ENCODE measurements around the gene FRMD4A.

The FRMD4A gene

DNA sequence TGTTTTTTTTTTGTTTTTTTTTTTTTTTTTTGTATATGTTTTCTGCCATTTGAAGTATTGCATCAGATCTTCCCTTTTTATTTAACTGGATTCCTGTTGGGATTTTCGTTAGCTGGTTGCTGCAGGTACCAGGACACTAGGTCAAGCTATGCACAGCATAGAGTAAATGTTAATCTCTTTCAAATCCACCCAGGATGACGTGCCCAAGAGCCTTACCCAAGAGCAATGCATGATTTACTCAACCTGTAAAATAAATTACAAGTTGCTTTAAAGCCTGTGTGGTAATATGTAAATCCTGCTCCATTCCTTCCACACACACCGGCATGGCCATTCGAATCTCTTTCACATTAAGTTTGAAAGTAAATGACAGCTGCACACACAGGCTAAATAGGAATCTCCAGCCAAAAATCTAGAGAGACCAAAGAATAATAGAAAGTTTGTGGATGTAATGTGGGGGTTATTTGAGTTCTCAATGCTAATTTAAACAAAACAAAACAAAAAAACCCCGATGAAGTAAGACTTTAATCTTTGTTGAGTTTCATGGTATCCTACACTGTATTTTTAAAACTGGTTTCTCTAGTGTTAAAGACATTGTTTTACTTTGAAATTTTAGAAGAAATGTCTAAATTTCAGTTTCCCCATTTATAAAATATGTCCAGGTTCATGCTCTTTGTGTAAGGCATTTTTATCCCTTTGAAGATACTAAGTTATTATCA, 167.9 kb downstream of the FRMD4A start:
- no peak overlapping the region for H3K27ac ChIP-seq (ENCODE audit: insufficient read depth, low read length, poor library complexity, severe bottlenecking)
- peaks cover 3% of the 10 kb centered on the region for H3K27me3 ChIP-seq (replicated peaks; ENCODE audit: control insufficient read depth, insufficient read depth, low read length, poor library complexity, severe bottlenecking)
- no peak overlapping the region for H3K4me3 ChIP-seq (ENCODE audit: insufficient read depth, low read depth, low read length, poor library complexity, severe bottlenecking)
- H3K9me3 ChIP-seq (ENCODE audit: control insufficient read depth, low read length): no peaks in the 10 kb centered on the region
- no peaks in the 10 kb centered on the region for H3K4me1 ChIP-seq (ENCODE audit: control insufficient read depth, insufficient read depth, low read length, poor library complexity, severe bottlenecking)
- no peaks in the 10 kb centered on the region for H3K36me3 ChIP-seq (ENCODE audit: control insufficient read depth, insufficient read depth, low read length)
- DNase-seq: no peak

- DNase-seq: no peak
- no peak overlapping the region for H3K27ac ChIP-seq (ENCODE audit: insufficient read depth, low read length, poor library complexity, severe bottlenecking)
- H3K36me3 ChIP-seq (ENCODE audit: control insufficient read depth, insufficient read depth, low read length): no peaks in the 10 kb centered on the region
- peaks cover 3% of the 10 kb centered on the region for H3K27me3 ChIP-seq (replicated peaks; ENCODE audit: control insufficient read depth, insufficient read depth, low read length, poor library complexity, severe bottlenecking)
- H3K4me3 ChIP-seq (ENCODE audit: insufficient read depth, low read depth, low read length, poor library complexity, severe bottlenecking): no peak overlapping the region
- no peaks in the 10 kb centered on the region for H3K4me1 ChIP-seq (ENCODE audit: control insufficient read depth, insufficient read depth, low read length, poor library complexity, severe bottlenecking)
- H3K9me3 ChIP-seq (ENCODE audit: control insufficient read depth, low read length): no peaks in the 10 kb centered on the region
These were observed 168.7 kb downstream of the FRMD4A start for GRCh38 chr10:14162061-14162460.

GRCh38 chr10:14160299-14160698, 170.4 kb downstream of the FRMD4A start:
- Histone ChIP-seq H3K4me3 (ENCODE audit: insufficient read depth, low read depth, low read length, poor library complexity, severe bottlenecking) (no peak overlapping the region), H3K9me3 (ENCODE audit: control insufficient read depth, low read length) (no peaks in the 10 kb centered on the region), H3K4me1 (ENCODE audit: control insufficient read depth, insufficient read depth, low read length, poor library complexity, severe bottlenecking) (no peaks in the 10 kb centered on the region), H3K27me3 (replicated peaks; ENCODE audit: control insufficient read depth, insufficient read depth, low read length, poor library complexity, severe bottlenecking) (no peaks in the 10 kb centered on the region), H3K27ac (ENCODE audit: insufficient read depth, low read length, poor library complexity, severe bottlenecking) (no peak overlapping the region), H3K36me3 (ENCODE audit: control insufficient read depth, insufficient read depth, low read length) (no peaks in the 10 kb centered on the region)
- DNase-seq: no peak

DNA sequence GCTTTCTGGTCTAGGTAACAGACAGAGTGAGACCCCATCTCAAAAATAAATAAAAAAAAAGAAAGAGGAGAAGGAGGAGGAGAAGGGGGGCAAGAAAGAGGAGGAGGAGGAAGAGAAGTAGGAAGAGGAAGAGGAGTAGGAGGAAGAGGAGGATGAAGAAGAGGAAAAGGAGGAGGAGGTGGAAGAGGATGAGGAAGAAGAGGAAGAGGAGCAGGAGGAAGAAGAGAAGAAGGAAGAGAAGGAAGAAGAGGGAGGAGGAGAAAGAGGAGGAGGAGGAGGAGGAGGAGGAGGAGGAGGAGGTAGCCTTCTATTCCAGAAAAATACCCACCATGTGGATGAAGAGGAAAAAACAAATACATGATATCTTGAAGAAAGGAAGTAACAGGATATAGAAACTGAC, 172.1 kb downstream of the FRMD4A start:
- no peak overlapping the region for H3K4me3 ChIP-seq (ENCODE audit: insufficient read depth, low read depth, low read length, poor library complexity, severe bottlenecking)
- no peak overlapping the region for H3K27ac ChIP-seq (ENCODE audit: insufficient read depth, low read length, poor library complexity, severe bottlenecking)
- no peak for DNase-seq
- H3K9me3 ChIP-seq (ENCODE audit: control insufficient read depth, low read length): no peaks in the 10 kb centered on the region
- H3K4me1 ChIP-seq (ENCODE audit: control insufficient read depth, insufficient read depth, low read length, poor library complexity, severe bottlenecking): no peaks in the 10 kb centered on the region
- no peaks in the 10 kb centered on the region for H3K36me3 ChIP-seq (ENCODE audit: control insufficient read depth, insufficient read depth, low read length)
- H3K27me3 ChIP-seq (replicated peaks; ENCODE audit: control insufficient read depth, insufficient read depth, low read length, poor library complexity, severe bottlenecking): no peaks in the 10 kb centered on the region

DNA sequence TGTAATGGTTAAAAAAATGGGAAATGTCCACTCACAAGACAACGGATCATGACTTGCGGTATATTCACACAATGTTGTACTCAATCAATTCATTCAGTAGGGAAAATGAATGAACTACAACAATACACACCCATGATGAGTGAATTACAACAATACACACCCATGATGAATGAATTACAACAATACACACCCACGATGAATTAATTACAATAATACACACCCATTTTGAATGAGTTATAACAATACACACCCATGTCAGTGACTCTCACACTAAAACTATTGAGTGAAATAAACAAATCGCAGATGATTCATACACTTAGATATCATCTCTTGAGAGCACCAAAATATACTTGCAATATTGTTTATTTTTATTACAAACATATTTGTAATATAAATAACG, 174.6 kb downstream of the FRMD4A start:
- Histone ChIP-seq H3K9me3 (ENCODE audit: control insufficient read depth, low read length) (no peaks in the 10 kb centered on the region), H3K4me1 (ENCODE audit: control insufficient read depth, insufficient read depth, low read length, poor library complexity, severe bottlenecking) (no peaks in the 10 kb centered on the region), H3K27ac (ENCODE audit: insufficient read depth, low read length, poor library complexity, severe bottlenecking) (no peak overlapping the region), H3K36me3 (ENCODE audit: control insufficient read depth, insufficient read depth, low read length) (no peaks in the 10 kb centered on the region), H3K4me3 (ENCODE audit: insufficient read depth, low read depth, low read length, poor library complexity, severe bottlenecking) (no peak overlapping the region), H3K27me3 (replicated peaks; ENCODE audit: control insufficient read depth, insufficient read depth, low read length, poor library complexity, severe bottlenecking) (no peaks in the 10 kb centered on the region)
- DNase-seq: no peak

- Histone ChIP-seq H3K36me3 (ENCODE audit: control insufficient read depth, insufficient read depth, low read length) (no peaks in the 10 kb centered on the region), H3K4me1 (ENCODE audit: control insufficient read depth, insufficient read depth, low read length, poor library complexity, severe bottlenecking) (no peaks in the 10 kb centered on the region), H3K9me3 (ENCODE audit: control insufficient read depth, low read length) (no peaks in the 10 kb centered on the region), H3K4me3 (ENCODE audit: insufficient read depth, low read depth, low read length, poor library complexity, severe bottlenecking) (no peak overlapping the region), H3K27me3 (replicated peaks; ENCODE audit: control insufficient read depth, insufficient read depth, low read length, poor library complexity, severe bottlenecking) (no peaks in the 10 kb centered on the region), H3K27ac (ENCODE audit: insufficient read depth, low read length, poor library complexity, severe bottlenecking) (no peak overlapping the region)
- no peak for DNase-seq
These were observed 177.1 kb downstream of the FRMD4A start for GRCh38 chr10:14153570-14154055.

DNA sequence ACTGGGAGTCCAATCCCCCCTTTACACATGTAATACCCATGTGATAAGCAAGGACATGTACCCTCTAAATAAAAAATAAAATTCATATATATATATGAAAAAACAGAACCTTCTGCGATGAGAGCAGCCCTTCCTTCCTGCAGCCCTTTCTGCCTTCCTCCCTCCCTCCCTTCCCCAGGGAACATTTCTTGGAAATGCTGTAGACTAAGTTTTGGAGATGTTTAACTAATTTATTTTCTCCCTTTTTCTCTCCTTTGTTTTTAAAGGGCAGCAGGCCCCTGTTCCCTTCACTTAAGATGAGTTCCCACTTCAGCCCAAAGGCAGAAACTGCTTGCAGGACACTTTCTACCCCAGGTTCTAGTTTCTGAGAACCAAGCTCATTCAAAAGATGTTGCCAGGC, 179.2 kb downstream of the FRMD4A start:
- H3K27me3 ChIP-seq (replicated peaks; ENCODE audit: control insufficient read depth, insufficient read depth, low read length, poor library complexity, severe bottlenecking): no peaks in the 10 kb centered on the region
- no peaks in the 10 kb centered on the region for H3K9me3 ChIP-seq (ENCODE audit: control insufficient read depth, low read length)
- no peaks in the 10 kb centered on the region for H3K36me3 ChIP-seq (ENCODE audit: control insufficient read depth, insufficient read depth, low read length)
- no peak overlapping the region for H3K27ac ChIP-seq (ENCODE audit: insufficient read depth, low read length, poor library complexity, severe bottlenecking)
- H3K4me3 ChIP-seq (ENCODE audit: insufficient read depth, low read depth, low read length, poor library complexity, severe bottlenecking): no peak overlapping the region
- no peaks in the 10 kb centered on the region for H3K4me1 ChIP-seq (ENCODE audit: control insufficient read depth, insufficient read depth, low read length, poor library complexity, severe bottlenecking)
- no peak for DNase-seq

DNA sequence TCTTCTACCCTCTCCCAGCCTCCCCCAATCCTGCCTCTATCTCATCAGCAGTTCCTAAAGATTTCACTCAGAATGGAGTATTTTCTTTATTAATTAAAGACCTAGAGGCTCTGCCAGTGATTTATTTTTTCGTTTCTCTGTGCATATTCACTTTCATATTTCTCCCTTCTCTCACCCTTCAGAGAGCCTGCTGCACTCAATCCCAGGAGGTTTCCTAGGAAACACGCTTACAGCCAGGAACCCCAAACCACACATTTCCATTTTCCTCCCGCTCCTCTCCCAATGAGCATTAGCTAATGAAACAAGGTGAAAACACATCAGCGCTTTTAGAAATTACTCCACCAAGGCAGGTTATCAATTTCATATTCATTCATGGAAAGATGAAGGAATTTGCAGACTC, 180.2 kb downstream of the FRMD4A start:
- H3K9me3 ChIP-seq (ENCODE audit: control insufficient read depth, low read length): no peaks in the 10 kb centered on the region
- no peaks in the 10 kb centered on the region for H3K27me3 ChIP-seq (replicated peaks; ENCODE audit: control insufficient read depth, insufficient read depth, low read length, poor library complexity, severe bottlenecking)
- H3K4me3 ChIP-seq (ENCODE audit: insufficient read depth, low read depth, low read length, poor library complexity, severe bottlenecking): no peak overlapping the region
- DNase-seq: no peak
- no peak overlapping the region for H3K27ac ChIP-seq (ENCODE audit: insufficient read depth, low read length, poor library complexity, severe bottlenecking)
- no peaks in the 10 kb centered on the region for H3K4me1 ChIP-seq (ENCODE audit: control insufficient read depth, insufficient read depth, low read length, poor library complexity, severe bottlenecking)
- H3K36me3 ChIP-seq (ENCODE audit: control insufficient read depth, insufficient read depth, low read length): no peaks in the 10 kb centered on the region

DNA sequence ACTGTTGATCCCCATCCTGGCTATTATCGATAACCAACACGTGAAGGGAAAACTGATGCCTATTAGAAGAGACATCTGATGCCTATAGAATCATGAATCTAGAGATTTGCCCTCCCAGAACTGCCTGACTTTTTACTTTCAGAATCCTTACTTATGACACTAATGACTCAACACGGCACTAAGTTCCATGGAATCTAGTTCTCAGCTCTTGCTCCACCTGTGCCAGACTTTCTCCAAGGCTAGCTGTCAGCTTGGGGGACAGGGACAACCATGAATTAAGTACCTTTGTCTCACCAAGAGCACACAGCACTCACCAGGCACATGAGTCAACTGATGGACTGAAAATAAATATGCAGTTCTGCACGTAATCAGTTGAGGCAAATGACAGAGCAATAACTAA, 184.2 kb downstream of the FRMD4A start:
- no peak for DNase-seq
- Histone ChIP-seq H3K4me1 (ENCODE audit: control insufficient read depth, insufficient read depth, low read length, poor library complexity, severe bottlenecking) (no peaks in the 10 kb centered on the region), H3K36me3 (ENCODE audit: control insufficient read depth, insufficient read depth, low read length) (no peaks in the 10 kb centered on the region), H3K27ac (ENCODE audit: insufficient read depth, low read length, poor library complexity, severe bottlenecking) (no peak overlapping the region), H3K4me3 (ENCODE audit: insufficient read depth, low read depth, low read length, poor library complexity, severe bottlenecking) (no peak overlapping the region), H3K27me3 (replicated peaks; ENCODE audit: control insufficient read depth, insufficient read depth, low read length, poor library complexity, severe bottlenecking) (no peaks in the 10 kb centered on the region), H3K9me3 (ENCODE audit: control insufficient read depth, low read length) (no peaks in the 10 kb centered on the region)

GRCh38 chr10:14146025-14146424, 184.7 kb downstream of the FRMD4A start:
- Histone ChIP-seq H3K27me3 (replicated peaks; ENCODE audit: control insufficient read depth, insufficient read depth, low read length, poor library complexity, severe bottlenecking) (no peaks in the 10 kb centered on the region), H3K9me3 (ENCODE audit: control insufficient read depth, low read length) (no peaks in the 10 kb centered on the region), H3K4me3 (ENCODE audit: insufficient read depth, low read depth, low read length, poor library complexity, severe bottlenecking) (no peak overlapping the region), H3K4me1 (ENCODE audit: control insufficient read depth, insufficient read depth, low read length, poor library complexity, severe bottlenecking) (no peaks in the 10 kb centered on the region), H3K27ac (ENCODE audit: insufficient read depth, low read length, poor library complexity, severe bottlenecking) (no peak overlapping the region), H3K36me3 (ENCODE audit: control insufficient read depth, insufficient read depth, low read length) (no peaks in the 10 kb centered on the region)
- no peak for DNase-seq

Data from effector memory CD4-positive, alpha-beta T cell (primary cell).